Parathyroid adenoma (tissue), 2 donors: ENCODE results near the gene TTN.

Source experiments
- H2AFZ ChIP-seq: fragments of 300-600 bp; sonication (generic); one replicate; pipeline ENCODE4 v1.7.0; 2017; ENCODE audit warnings: antibody characterized with exemption, mild to moderate bottlenecking
- H3K27ac ChIP-seq: fragments of 300-600 bp; sonication (generic); one replicate; pipeline ENCODE4 v1.7.0; 2017
- H3K27me3 ChIP-seq: fragments of 300-600 bp; sonication (generic); one replicate; pipeline ENCODE4 v1.7.0; 2017; ENCODE audit warnings: low read length; ENCODE audit not compliant: control insufficient read depth, insufficient read depth
- H3K36me3 ChIP-seq: fragments of 300-600 bp; sonication (generic); one replicate; pipeline ENCODE4 v1.7.0; 2017; ENCODE audit warnings: low read length; ENCODE audit not compliant: control insufficient read depth, insufficient read depth
- H3K4me1 ChIP-seq: fragments of 300-600 bp; sonication (generic); one replicate; pipeline ENCODE4 v1.7.0; 2017; ENCODE audit warnings: control low read depth
- H3K4me2 ChIP-seq: fragments of 300-600 bp; sonication (generic); one replicate; pipeline ENCODE4 v1.7.0; 2017; ENCODE audit warnings: low read length
- H3K4me3 ChIP-seq: fragments of 300-600 bp; sonication (generic); one replicate; pipeline ENCODE4 v1.7.0; 2017; ENCODE audit warnings: low read depth, low read length
- H3K79me2 ChIP-seq: fragments of 300-600 bp; sonication (generic); one replicate; pipeline ENCODE4 v1.7.0; 2017; ENCODE audit warnings: control low read depth
- H3K9ac ChIP-seq: fragments of 300-600 bp; sonication (generic); one replicate; pipeline ENCODE4 v1.7.0; 2017; ENCODE audit warnings: mild to moderate bottlenecking
- H3K9me3 ChIP-seq: fragments of 300-600 bp; sonication (generic); one replicate; pipeline ENCODE4 v1.7.0; 2017; ENCODE audit warnings: low read length; ENCODE audit not compliant: control insufficient read depth
- TF ChIP-seq, protein P1 (sequence below): fragments of 300-600 bp; sonication (generic); IDR thresholded peaks from one replicate; pipeline ENCODE4 v1.7.0; 2017; ENCODE audit warnings: antibody characterized with exemption, mild to moderate bottlenecking
- donor health status: primary hyperparathyroidism.

TTN gene

DNA sequence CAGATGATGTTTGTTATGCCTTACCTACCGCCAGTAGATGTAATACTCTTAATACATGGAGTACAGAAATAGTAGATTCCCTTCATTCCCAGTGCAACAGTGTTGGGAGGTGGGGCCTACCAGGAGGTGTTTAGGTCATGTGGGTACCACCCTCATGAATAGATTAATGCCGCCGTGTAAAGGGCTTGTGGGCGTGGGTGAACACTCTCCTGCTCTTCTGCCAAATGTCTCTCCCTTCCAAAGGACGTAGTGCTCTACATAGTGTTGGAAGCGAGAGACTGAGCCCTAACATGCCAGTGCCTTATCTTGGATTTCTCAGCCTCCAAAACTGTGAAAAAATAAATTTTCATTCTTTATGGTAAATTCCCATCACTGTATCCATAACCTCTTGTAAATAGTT is 296.8 kb downstream of the TTN start:
- H3K27ac ChIP-seq, result no peak overlapping the region
- no peak overlapping the region for H3K4me2 ChIP-seq
- H3K36me3 ChIP-seq, result no peaks in the 10 kb centered on the region
- no peaks in the 10 kb centered on the region for H3K27me3 ChIP-seq
- TF ChIP-seq, protein P1, sequence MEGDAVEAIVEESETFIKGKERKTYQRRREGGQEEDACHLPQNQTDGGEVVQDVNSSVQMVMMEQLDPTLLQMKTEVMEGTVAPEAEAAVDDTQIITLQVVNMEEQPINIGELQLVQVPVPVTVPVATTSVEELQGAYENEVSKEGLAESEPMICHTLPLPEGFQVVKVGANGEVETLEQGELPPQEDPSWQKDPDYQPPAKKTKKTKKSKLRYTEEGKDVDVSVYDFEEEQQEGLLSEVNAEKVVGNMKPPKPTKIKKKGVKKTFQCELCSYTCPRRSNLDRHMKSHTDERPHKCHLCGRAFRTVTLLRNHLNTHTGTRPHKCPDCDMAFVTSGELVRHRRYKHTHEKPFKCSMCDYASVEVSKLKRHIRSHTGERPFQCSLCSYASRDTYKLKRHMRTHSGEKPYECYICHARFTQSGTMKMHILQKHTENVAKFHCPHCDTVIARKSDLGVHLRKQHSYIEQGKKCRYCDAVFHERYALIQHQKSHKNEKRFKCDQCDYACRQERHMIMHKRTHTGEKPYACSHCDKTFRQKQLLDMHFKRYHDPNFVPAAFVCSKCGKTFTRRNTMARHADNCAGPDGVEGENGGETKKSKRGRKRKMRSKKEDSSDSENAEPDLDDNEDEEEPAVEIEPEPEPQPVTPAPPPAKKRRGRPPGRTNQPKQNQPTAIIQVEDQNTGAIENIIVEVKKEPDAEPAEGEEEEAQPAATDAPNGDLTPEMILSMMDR, result no peak
- no peak overlapping the region for H2AFZ ChIP-seq
- no peaks in the 10 kb centered on the region for H3K4me1 ChIP-seq
- peaks cover 4% of the 10 kb centered on the region for H3K79me2 ChIP-seq
- no peak overlapping the region for H3K4me3 ChIP-seq
- H3K9me3 ChIP-seq, result no peaks in the 10 kb centered on the region
- H3K9ac ChIP-seq, result no peak overlapping the region

DNA sequence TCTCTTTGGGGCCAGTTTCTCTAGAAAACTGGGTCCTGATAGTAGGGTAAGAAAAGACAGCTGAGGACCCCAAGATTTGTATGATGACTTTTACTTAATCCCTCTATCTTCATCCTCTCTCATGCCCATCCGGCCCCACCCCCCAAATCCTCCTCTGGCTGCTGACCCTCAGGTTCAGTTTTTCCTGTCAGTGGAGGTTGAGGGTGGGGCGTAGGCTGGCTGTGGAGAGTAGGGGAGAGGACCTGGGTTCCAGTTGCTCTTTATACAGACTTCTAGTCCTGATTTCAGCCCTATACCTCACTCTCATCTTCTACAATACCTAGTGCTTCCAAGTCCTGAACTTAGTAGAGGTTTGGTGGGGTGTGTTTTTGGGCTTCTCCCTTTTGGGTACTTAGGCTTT is 298.6 kb downstream of the TTN start:
- Histone ChIP-seq H3K4me3 (no peak overlapping the region), H3K36me3 (no peaks in the 10 kb centered on the region), H3K27me3 (no peaks in the 10 kb centered on the region), H3K4me2 (no peak overlapping the region), H3K9me3 (no peaks in the 10 kb centered on the region), H3K27ac (no peak overlapping the region), H2AFZ (no peak overlapping the region), H3K4me1 (no peaks in the 10 kb centered on the region), H3K9ac (no peak overlapping the region), H3K79me2 (peaks cover 4% of the 10 kb centered on the region)
- TF ChIP-seq, protein P1, result no peak

DNA sequence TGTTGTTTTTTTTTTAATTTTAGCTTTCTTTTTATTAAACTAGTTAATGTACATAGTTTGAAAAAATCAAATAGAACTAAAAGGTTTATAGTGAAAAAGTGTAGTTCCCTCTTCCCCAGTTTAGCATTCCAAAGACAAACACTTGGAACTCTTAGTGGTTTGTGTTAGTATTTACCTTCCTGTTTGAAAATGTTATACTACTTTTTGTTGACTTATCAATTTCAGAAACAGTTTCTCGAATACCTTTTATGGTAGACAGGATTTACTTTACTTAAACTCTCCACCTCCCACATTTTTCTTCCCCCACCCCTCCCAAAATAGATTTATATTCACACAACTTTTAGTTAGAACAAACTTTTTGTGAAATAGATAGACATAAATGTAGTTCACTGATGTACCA is 300.3 kb downstream of the TTN start:
- Histone ChIP-seq H3K27ac (no peak overlapping the region), H3K9ac (no peak overlapping the region), H3K36me3 (no peaks in the 10 kb centered on the region), H3K27me3 (no peaks in the 10 kb centered on the region), H3K4me1 (no peaks in the 10 kb centered on the region), H2AFZ (no peak overlapping the region), H3K79me2 (peaks cover 4% of the 10 kb centered on the region), H3K4me2 (no peak overlapping the region), H3K9me3 (no peaks in the 10 kb centered on the region), H3K4me3 (no peak overlapping the region)
- TF ChIP-seq, protein P1, result no peak

DNA sequence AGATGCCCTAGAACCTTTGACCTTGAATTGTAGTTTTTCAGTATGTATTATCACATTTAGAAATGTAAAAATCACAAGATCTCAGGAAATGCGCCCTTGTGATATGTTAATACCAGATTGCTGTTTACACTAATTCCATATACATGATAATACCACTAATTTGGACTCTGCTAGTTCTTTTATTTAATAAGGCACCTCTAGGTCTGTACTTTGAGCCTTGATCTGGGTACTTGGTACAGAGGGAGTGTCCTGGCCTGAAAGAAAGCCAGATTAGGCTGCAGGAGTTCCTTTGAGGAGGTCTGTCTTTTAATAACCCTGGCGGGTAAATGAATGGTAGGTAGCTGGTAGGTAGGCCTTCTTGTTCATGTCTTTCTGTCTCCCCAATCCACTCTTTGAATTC is 300.7 kb downstream of the TTN start:
- H3K9me3 ChIP-seq, result no peaks in the 10 kb centered on the region
- peaks cover 4% of the 10 kb centered on the region for H3K79me2 ChIP-seq
- no peaks in the 10 kb centered on the region for H3K36me3 ChIP-seq
- no peak overlapping the region for H2AFZ ChIP-seq
- H3K4me1 ChIP-seq, result no peaks in the 10 kb centered on the region
- no peak overlapping the region for H3K9ac ChIP-seq
- no peak overlapping the region for H3K27ac ChIP-seq
- no peak overlapping the region for H3K4me3 ChIP-seq
- H3K27me3 ChIP-seq, result no peaks in the 10 kb centered on the region
- TF ChIP-seq, protein P1, result no peak
- no peak overlapping the region for H3K4me2 ChIP-seq

DNA sequence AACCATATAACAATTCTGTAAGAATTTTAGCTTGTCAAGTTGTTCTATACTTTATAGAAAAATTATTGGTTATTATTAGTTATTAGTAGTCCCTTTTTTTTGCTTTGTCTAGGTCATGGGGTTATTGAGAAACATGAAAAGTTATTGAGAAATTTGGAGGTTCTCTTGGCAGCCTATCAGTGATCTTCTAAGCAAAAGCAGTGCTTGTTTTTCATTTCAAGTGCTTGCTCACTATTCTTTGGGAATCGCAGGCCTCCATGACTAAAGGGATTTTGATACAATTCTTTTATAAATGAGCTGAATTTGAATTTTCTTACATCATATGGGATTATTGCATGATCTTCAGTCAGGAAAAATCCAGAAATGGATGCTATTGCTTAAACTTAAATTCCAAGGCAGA is 301.1 kb downstream of the TTN start:
- Histone ChIP-seq H3K9ac (no peak overlapping the region), H3K36me3 (no peaks in the 10 kb centered on the region), H3K9me3 (no peaks in the 10 kb centered on the region), H3K27me3 (no peaks in the 10 kb centered on the region), H3K4me2 (no peak overlapping the region), H3K4me1 (no peaks in the 10 kb centered on the region), H2AFZ (no peak overlapping the region), H3K4me3 (no peak overlapping the region), H3K27ac (no peak overlapping the region), H3K79me2 (peaks cover 5% of the 10 kb centered on the region)
- TF ChIP-seq, protein P1, result no peak
